HG03097 (cell line): ENCODE results near the gene RNGTT.
"Not testable (repeated sequence)": the region's sequence is repeated elsewhere in the genome, so short reads cannot be mapped to it uniquely, and the experiment has no call there.

Experiments used
- ATAC-seq: cut with Tn5 transposase; IDR thresholded peaks from one replicate; pipeline ENCODE4 v1.9.1; 2021; ENCODE audit not compliant: unreplicated experiment, low FRiP score

The RNGTT gene

DNA sequence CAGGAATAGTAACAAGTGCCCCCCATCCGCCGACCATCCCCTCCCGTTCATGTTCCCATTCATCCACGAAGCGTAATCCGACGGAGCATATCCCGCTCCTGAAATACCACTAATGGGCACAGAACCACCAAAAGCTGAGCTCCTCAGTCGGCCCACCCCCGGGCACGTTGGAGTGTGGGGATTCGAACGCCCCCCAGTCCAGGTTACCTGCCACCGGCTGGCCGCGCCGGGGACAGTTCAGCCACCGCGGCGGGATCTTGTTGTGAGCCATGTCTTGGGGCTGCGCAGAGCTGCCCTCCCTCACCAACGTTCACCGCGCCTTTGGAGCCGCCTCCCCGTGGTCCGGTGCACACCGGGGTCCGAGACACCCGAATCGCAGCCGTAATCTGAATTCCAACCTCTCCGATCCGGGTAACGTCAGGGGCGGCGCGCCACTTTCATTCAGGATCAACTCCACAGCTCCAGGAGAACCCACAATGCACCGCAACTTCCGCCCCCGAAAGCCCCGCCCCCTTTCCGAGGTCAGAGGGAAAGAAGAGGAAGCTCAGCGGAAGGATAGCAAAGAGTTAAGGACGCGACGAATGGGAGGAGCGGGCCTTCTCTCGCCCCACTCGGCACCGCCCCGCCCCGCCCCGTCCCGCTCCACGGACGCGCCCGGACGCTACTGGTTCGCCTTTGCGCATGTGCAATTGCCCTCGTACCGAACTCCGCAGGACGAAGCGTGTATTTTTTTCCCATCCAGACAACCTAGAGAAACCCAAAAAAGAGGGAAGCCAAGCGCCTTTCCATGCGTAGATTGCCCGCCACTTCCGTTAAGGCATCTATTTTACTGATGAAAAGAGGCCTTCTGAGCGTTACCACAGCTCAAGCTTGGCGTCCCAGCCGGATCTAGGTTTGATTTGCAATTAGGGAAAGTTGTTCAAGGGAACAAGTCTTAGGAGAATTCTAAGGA lies at the start of gene RNGTT:
RNGTT (minus strand) TSS at position 480 of the 952 bp plus-strand sequence; CDS start at position 271, 209 bp downstream.
- ATAC-seq = peak; percentile 95

DNA sequence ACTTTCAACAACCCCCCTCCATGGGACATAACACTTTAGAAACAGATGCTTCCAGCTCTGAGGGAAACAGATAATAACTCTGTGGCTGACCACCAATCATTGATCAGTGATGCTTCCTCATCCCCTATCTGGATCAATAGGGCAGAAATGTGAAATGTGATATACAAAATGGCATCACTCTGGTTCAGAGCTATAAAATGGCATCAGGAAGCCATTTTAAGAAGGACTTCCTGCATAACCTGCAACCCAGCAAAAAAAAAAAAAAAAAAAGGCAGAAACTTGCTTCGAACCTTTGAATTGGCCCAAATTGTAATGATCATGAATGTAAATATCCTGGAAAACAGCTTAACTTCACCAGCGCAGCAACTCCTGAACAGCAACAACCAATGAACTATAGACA lies 48.0 kb upstream of the RNGTT start:
- no peak for ATAC-seq

DNA sequence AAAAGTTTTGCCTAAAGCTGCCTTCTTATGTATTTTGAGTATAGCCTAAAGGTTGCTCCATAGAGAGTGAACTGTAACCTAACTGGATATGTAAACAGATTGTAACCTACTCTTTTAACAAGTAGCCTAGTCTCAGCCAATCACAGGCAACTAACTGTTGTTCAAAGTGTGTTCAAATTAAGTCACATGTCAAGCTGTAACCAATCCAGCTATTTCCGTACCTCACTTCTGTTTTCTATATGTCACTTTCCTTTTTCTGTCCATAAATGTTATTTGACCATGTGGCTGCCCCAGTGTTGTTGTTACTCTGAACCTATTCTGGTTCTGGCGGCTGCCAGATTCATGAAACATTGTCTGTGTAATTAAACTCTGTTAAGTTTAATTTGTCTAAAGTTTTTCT lies 47.4 kb upstream of the RNGTT start:
- ATAC-seq = no peak

DNA sequence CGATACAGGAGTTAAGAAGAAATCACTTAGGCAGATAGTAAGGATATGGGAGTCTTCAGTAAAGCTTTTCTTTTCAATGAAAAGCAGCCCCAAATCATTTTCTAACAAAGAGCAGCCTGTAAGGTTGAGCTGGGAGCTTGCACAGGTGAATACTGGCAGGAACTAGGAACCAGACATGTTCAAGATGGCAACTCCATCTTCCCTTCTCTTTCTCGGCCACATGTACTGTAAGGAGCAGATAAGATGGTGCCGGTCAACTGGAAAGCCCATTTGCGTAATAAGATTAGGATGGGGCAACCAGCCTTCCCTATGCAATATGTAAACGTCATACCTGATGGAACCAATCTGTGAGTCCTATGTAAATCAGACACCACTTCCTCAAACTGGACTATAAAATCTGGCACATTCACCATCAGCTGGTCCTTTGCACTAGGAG lies 46.2 kb upstream of the RNGTT start:
- no peak for ATAC-seq

DNA sequence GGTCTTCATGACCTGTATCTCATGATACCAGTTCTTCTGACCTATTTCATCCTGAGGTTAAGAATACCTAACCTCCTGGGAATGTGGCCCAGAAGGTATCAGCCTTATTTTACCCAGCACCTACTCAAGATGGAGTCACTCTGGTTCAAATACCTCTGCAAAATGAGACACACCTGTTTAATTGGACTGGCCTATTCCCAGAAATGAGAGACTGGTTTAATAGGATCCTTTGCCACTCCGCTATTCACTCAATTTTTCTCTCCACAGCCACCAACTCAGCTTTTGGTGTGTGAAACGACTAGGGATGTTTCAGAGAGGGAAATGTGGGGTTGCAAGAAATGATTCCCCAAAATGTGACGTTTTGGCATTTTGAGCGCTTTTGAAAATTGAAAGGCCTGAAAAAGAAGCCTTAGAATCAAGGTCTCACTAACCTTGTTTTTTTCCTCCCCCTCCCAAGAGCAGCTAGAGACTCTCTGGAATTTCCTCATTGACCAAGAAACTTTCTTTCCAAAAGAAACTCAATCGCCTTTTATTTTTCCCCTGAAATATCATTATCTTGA lies 45.5 kb upstream of the RNGTT start:
- no peak for ATAC-seq

DNA sequence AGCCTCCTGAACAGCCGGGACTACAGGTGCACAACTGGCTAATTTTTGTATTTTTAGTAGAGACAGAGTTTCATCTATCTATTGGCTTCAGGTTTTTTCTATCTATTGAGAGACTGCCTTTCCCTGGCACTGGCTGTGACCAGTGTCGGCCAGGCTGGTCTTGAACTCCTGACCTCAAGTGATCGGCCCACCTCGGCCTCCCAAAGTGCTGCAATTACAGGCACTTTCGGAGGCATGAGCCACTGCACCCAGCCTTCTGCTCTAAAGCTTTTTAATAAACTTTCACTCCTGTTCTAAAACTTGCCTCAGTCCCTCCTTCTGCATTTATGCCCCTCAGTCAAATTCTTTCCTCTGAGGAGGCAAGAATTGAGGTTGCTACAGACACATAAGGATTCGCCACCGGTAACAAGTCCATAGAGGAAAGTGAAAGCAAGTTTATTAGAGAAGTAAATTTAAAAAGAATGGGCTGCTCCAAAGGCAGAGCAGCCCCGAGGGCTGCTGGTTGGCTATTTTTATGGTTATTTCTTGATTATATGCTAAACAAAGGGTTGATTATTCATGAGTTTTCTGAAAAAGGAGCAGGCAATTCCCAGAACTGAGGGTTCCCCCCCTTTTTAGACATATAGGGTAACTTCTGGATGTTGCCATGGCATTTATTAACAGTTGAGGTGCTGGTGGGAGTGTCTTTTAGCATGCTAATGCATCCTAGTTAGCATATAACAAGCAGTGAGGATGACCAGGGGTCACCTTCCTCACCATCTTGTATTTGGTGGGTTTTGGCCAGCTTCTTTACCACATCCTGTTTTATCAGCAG lies 44.8 kb upstream of the RNGTT start:
- ATAC-seq = no peak

DNA sequence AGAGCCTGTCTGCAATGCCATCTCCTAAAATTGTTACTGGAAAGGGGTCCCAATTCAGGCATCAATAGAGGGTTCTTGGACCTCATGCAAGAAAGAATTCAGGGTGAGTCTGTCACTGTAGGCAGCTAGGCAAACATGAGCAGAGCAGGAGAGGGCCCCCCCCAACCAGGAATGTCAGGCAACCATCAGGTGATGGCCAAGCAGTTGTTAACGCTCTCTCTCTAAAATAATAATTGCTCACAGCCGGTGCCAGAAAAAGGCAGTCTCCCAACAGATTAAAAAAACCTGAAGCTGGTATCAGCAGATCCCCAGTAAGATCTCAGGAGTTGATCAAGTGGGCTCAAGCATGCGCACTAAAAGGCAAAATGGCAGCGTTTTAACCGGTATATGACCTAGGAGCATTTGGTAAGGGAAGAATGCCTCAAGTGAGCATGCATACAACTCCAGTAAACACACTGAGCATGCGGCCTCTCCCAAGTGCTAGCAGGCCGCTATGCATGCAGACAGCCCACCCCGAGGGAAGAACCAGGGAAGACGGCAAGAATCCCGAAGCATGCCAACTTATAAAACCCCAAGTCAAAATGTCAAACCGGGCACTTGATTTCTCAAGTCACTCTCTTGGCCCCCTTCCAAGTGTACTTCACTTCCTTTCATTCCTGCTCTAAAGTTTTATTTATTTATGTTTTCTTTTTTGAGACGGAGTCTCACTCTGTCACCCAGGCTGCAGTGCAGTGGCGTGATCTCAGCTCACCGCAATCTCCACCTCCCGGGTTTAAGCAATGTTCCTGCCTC lies 44.0 kb upstream of the RNGTT start:
- no peak for ATAC-seq

DNA sequence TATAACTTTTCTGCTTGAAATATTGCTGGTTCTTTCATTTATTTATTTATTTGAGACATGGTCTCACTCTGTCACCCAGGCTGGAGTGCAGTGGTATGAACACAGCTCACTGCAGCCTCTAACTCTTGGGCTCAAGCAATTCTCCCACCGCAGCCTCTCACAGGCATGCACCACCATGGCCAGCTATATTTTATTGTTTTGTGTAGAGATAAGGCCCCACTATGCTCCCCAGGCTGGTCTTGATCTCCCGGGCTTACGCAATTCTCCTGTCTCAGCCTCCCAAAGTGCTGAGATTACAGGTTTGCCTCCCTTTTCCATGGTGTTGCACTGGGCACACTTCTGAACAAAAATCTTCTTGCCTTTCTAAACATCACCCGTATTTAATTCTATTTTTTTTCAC lies 39.1 kb upstream of the RNGTT start:
- no peak for ATAC-seq

DNA sequence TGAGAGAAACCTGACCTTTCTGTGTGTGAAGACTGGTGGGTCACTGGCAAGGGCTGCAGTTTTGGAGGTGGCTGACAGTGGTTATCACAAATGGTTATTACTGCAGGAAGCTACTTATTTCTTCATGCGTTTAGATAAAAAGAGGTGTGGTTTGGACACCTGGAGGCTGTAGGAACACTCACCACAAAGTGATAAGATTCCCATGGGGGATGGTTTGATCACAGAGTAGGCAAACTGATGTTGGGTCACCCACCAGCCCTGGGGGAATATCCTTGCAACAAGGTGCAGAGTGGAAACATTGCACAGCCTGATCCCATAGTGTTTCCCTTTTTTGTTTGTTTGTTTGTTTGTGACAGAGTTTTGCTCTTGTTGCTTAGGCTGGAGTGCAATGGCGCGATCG lies 33.9 kb upstream of the RNGTT start:
- no peak for ATAC-seq

DNA sequence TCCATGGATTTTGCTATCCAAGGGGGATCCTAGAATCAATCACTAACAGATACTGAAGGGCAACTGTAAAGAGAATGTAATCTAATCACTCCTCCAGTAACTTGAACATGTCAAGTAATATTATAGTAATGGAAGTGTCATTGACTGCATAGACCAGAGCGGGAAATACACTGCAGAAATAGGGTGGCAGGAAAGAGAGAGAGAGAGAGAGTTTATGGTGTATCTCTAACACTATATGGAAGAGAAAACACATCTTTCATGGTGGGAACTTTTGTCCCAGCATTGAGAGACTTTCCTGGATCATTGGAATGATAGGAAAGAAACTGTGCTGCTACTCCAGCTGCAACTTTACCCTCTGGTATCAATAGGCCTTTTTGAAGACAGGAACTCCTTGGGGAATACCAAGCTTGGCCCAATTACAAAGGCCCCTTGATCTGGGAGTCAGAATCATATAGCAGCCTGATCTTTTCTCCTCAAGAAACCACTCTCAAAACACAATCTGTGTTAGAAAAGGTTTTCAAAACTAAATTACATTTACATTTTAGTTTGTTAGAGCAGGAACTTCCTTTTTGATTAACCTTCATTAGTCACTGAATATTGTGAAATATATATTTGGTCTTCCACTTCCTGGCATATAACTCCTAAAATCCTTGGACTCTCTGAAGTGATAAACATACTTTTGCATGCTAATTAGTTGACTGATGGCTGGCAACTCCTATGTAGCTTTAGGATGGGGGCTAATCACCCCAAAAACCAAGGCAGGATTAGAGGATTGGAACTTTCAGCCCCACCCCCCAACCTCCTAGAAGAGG lies 29.5 kb upstream of the RNGTT start:
- no peak for ATAC-seq

DNA sequence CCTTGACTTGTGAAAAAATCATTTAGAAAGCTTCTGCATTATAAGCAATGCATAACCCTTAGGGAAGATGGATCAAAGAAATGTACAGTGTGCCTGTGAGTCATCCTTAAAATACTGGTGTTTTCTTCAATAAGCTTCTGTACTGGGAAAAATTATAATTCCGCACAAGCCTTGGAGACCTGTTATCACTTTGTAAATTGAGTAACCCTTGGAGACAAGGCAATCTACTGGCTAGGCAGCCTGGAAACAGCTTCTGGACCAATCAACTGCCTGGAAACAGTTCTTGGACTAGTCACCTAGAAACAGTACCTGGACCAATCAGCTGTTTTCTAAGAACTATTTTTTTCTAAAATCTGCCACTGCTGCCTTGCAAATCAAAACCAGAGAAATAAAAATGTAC lies 25.8 kb upstream of the RNGTT start:
- no peak for ATAC-seq

DNA sequence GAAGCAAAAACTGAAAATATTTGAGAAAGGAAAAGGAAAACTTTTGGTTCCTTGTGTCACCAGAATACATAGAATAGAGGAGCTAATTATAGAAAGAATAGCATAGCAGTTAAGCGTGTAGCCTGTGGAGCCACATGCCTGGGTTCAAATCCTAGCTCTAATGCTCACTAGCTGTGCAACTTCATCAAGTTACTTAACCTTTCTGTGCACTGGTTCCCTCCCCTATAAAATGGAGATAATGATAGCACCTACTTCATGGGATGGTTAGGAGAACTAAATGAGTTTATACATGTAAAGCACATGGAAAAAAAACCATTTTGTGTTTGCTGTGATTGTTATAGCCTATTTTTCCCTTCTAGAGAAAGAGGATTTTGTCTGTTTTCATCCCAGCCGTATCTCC lies 24.5 kb upstream of the RNGTT start:
- ATAC-seq = no peak

DNA sequence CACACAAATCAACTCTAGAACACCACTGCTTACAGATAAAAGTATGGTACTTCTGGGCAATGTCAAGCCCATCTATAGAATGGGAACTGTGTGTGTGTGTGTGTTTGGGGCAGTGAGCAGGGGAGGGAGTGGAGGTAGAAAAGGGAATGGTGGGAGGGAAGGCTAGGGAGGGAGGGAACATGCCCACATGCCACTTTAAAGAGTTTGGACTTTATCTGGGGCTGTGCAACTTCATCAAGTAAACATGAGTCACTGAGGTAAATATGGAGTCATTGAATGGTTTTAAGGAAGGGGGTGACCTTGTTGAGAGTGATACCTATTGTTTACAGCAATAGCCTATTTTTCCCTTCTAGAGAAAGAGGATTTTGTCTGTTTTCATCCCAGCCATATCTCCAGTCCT lies 22.5 kb upstream of the RNGTT start:
- ATAC-seq = no peak

DNA sequence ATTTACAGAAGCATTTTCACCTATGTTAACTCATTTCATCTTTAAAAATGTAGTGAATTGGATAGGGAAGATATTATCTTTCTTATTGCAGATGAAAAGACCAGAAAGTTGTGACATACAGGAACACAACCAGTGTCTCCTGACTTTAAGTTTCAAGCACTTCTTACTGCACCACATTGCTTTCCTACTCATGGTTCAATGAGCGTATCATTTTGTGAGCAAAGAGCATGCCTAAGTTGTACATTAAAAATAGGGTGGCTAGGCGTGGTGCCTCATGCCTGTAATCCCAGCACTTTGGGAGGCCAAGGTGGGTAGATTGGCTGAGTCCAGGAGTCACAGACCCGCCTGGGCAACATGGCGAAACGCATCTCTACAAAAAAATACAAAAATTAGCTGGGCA lies 21.2 kb upstream of the RNGTT start:
- no peak for ATAC-seq

DNA sequence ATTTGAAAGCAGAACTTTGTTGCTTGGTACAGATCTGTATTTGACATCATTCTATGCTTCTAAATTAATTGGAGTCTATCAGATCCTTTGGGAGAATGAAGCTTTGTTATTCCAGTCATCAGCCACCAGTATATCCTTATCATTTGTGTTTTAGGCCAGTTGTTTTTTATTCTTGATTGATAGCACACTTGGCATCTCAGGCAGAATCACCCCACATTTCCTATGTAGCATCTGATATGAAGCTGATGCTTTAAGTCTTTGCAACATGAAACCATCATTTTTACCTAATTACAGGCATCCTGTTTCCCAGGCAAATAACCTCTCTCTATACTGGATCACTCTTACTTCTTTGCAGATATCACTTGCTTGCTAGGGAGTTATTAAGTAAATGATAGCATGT lies 20.7 kb upstream of the RNGTT start:
- no peak for ATAC-seq

DNA sequence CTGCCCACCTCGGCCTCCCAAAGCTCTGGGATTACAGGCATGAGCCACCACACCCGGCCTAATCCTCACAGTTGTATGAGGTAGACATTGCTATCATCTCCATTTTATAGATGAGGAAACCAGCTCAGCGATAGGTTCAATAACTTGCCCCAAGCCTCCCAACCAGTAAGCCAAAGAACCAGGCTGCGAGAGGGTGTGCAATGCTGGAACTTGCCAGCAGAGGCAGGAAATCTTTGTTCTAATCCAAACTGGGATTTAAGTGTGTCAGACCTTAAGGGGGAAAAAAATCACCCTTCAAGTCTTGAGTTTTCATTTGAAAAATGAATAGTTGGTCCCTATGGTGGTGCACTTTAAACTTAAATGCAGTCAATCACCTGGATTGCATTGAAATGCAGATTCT lies 20.1 kb upstream of the RNGTT start:
- no peak for ATAC-seq

DNA sequence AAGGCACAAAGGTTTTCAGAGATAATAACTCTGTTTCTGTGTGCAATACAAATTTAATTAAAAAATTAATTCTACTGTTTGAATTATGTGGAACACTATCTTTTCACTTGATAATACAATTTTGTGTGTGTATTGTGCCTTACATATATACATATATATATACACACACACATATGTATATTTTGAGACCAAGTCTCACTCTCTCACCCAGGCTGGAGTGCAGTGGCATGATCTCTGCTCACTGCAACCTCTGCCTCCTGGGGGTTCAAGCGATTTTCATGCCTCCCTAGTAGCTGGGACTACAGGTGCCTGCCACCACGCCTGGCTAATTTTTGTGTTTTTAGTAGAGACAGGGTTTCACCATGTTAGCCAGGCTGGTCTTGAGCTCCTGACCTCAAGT lies 19.7 kb upstream of the RNGTT start:
- not testable (repeated sequence) for ATAC-seq

DNA sequence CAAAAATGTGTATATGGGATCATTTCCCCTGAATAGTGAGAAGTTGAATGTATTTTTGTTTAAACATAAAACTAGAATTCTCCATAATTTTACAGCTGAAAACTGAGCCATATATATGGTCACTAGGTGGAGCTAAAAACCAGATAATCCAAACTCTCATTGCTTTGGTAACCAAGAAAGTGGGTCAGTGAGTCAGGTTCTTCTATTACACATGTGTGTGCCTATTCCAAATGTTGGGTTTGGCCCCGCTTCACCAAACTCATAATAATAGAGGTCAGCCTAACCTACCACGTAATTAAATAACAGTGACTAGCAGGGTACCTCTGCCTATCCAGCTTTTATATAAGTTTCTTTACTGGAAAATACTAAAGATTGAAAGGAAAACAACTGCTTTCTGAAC lies 19.3 kb upstream of the RNGTT start:
- ATAC-seq = no peak

DNA sequence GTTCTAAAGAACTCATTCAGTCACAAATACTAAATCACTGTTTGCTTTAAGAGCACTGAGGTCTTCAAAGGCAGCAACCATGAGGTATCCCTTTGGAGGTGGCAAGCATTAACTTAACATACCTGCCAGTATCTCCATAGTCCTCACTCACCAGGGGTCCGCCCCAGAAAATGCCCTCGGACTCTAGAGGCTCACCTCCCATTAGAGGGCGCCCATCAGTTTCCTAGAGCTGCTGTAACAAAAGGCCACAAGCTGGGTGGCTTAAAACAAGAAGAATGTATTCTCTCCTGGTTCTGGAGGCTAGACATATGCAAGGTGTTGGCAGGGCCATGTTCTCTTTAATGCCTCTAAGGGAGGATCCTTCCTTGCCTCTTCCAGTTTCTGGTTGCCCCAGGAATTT lies 12.0 kb upstream of the RNGTT start:
- ATAC-seq = no peak
